ENCODE data around the gene ELMO1. TPM values are rescaled to one million over a fixed set of nuclear protein-coding genes. Genes with fewer than 3 reads are reported as not detected.

The ELMO1 gene
- total and polyA plus RNA-seq, 4 donors, result 6.7 to 51.5 (median 14.8) TPM

GRCh38 chr7:36819639-36820038 lies 629.0 kb downstream of the ELMO1 start:
- Histone ChIP-seq H3K9ac (ENCODE audit: low read depth in 1 of 2, low read length in 2 of 2) (no peak overlapping the region), H3K27me3 (ENCODE audit: control insufficient read depth in 4 of 4, insufficient read depth in 4 of 4, low read length in 3 of 4) (no peaks in the 10 kb centered on the region), H3K27ac (ENCODE audit: low read depth in 1 of 2, low read length in 2 of 2) (no peak overlapping the region), H3K4me1 (ENCODE audit: control insufficient read depth in 4 of 4, insufficient read depth in 4 of 4, low read length in 3 of 4) (peaks cover 0 to 4% (median 1%) of the 10 kb centered on the region in 4 donors), H3K36me3 (ENCODE audit: control insufficient read depth in 4 of 4, insufficient read depth in 3 of 4, low read depth in 1 of 4, low read length in 3 of 4) (no peaks in the 10 kb centered on the region), H3K4me3 (ENCODE audit: low read depth in 1 of 3, low read length in 3 of 3) (no peak overlapping the region), H3K9me3 (ENCODE audit: control insufficient read depth in 4 of 4, low read length in 3 of 4) (no peaks in the 10 kb centered on the region)
- 25% methylated on average over 1 of the region's 1 CpG for WGBS
- no peak for DNase-seq (ENCODE audit: low spot score)
- peak; percentile 42 to 44 for TF ChIP-seq HNF4A (conservative IDR thresholded peaks at IDR 0.05)
- no peak for TF ChIP-seq MAX (IDR thresholded peaks at IDR 0.05)

GRCh38 chr7:36814311-36814710 lies 634.4 kb downstream of the ELMO1 start:
- H3K9me3 ChIP-seq (ENCODE audit: control insufficient read depth in 4 of 4, low read length in 3 of 4), result no peaks in the 10 kb centered on the region
- no peak overlapping the region for H3K9ac ChIP-seq (ENCODE audit: low read depth in 1 of 2, low read length in 2 of 2)
- H3K36me3 ChIP-seq (ENCODE audit: control insufficient read depth in 4 of 4, insufficient read depth in 3 of 4, low read depth in 1 of 4, low read length in 3 of 4), result no peaks in the 10 kb centered on the region
- H3K4me1 ChIP-seq (ENCODE audit: control insufficient read depth in 4 of 4, insufficient read depth in 4 of 4, low read length in 3 of 4), result no peaks in the 10 kb centered on the region
- no peak overlapping the region for H3K27ac ChIP-seq (ENCODE audit: low read depth in 1 of 2, low read length in 2 of 2)
- no peak for DNase-seq (ENCODE audit: low spot score)
- TF ChIP-seq JUND (IDR thresholded peaks at IDR 0.05) (no peak), RXRA (IDR thresholded peaks at IDR 0.05) (no peak), ATF3 (IDR thresholded peaks at IDR 0.05) (no peak), REST (IDR thresholded peaks at IDR 0.05) (no peak), MAX (IDR thresholded peaks at IDR 0.05) (no peak), YY1 (IDR thresholded peaks at IDR 0.05) (no peak), CTCF (IDR thresholded peaks at IDR 0.05; ENCODE audit: low read depth, low read length, missing input control) (no peak), FOXA1 (IDR thresholded peaks at IDR 0.05) (no peak), ZBTB33 (IDR thresholded peaks at IDR 0.05) (no peak), SP1 (IDR thresholded peaks at IDR 0.05) (no peak), FOXA2 (IDR thresholded peaks at IDR 0.05) (no peak), HNF4A (conservative IDR thresholded peaks at IDR 0.05) (no peak), GABPA (IDR thresholded peaks at IDR 0.05 in 1 of 2, conservative IDR thresholded peaks at IDR 0.05 in 1 of 2) (no peak), RAD21 (IDR thresholded peaks at IDR 0.05) (no peak), EGR1 (IDR thresholded peaks at IDR 0.05; ENCODE audit: low read depth in 2 of 2) (no peak), HNF4G (IDR thresholded peaks at IDR 0.05) (no peak), NR2F2 (IDR thresholded peaks at IDR 0.05) (no peak), TAF1 (conservative IDR thresholded peaks at IDR 0.05) (no peak)
- no peak overlapping the region for H3K4me3 ChIP-seq (ENCODE audit: low read depth in 1 of 3, low read length in 3 of 3)
- no peaks in the 10 kb centered on the region for H3K27me3 ChIP-seq (ENCODE audit: control insufficient read depth in 4 of 4, insufficient read depth in 4 of 4, low read length in 3 of 4)
- 85% methylated on average over 4 of the region's 4 CpGs for WGBS

Data from liver (tissue), 9 donors.